ENCODE results near the gene ABHD11. TPM values are rescaled to one million over a fixed set of nuclear protein-coding genes. Genes with fewer than 3 reads are reported as not detected.

ABHD11 gene
- total and polyA plus RNA-seq, 2 donors (not counting 1 experiment from before 2014, with no cell fraction given): 23.2 to 26.2 TPM

DNA sequence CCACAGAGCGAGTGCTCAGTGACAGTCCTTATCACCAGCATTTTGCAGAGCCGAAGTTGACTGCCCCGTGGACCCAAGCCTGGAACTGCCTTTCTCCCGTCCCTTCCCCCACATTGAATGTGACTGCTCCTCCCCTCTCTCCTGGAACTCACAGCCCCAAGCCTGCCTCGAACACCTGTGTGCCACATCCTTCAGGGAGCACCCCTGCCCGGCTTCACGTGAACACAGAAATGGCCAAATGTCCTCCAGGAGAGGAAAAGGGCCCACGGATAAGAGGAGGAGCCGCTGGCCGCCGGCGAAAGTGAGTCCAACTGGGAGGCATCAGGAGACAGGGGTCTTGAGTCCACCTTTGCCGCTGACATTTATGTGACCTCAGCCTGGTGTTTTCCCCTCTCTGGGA, 35.4 kb downstream of the ABHD11 start:
- peaks cover 7% of the 10 kb centered on the region for H3K27me3 Mint-ChIP-seq
- Histone ChIP-seq H3K27ac (ENCODE audit: low read length in 2 of 2) (no peak overlapping the region), H2AFZ (ENCODE audit: insufficient read depth, low read depth, low read length, poor library complexity, severe bottlenecking) (peak overlapping the region; percentile 56), H3K79me2 (ENCODE audit: control insufficient read depth, insufficient read depth, low read length) (no peaks in the 10 kb centered on the region), H3K27me3 (replicated peaks in 1 of 4; ENCODE audit: control extremely low read depth in 1 of 4, control insufficient read depth in 3 of 4, insufficient read depth in 4 of 4, low read length in 3 of 4) (peaks cover 0 to 10% (median 0%) of the 10 kb centered on the region in 4 experiments), H3K4me3 (ENCODE audit: control extremely low read depth in 1 of 5, extremely low read depth in 1 of 5, insufficient read depth in 1 of 5, low read depth in 2 of 5, low read length in 4 of 5) (peak overlapping the region in 2 of 5 experiments; percentile 23 to 34), H3K36me3 (replicated peaks in 1 of 2; ENCODE audit: control extremely low read depth in 1 of 2, control insufficient read depth in 1 of 2, extremely low read depth in 1 of 2, insufficient read depth in 2 of 2, low read length in 1 of 2) (peaks cover 0 to 6% of the 10 kb centered on the region in 2 experiments), H3K4me1 (ENCODE audit: control insufficient read depth in 2 of 2, insufficient read depth in 2 of 2, low read length in 2 of 2) (peaks cover 18 to 22% of the 10 kb centered on the region in 2 donors), H3K4me2 (replicated peaks; ENCODE audit: low read depth, low read length, poor library complexity, severe bottlenecking) (peak overlapping the region; percentile 69), H3K9me3 (ENCODE audit: control extremely low read depth in 1 of 3, control insufficient read depth in 2 of 3, insufficient read depth in 1 of 3, low read length in 2 of 3) (peaks cover 0 to 5% (median 0%) of the 10 kb centered on the region in 3 donors), H4K20me1 (ENCODE audit: control insufficient read depth, insufficient read depth, low read length, poor library complexity, severe bottlenecking) (no peaks in the 10 kb centered on the region), H3K9ac (ENCODE audit: low read length) (peak overlapping the region; percentile 48)
- H3K27ac Mint-ChIP-seq: no peak overlapping the region
- 70% methylated on average over 9 of the region's 13 CpGs for WGBS (ENCODE audit: insufficient coverage)
- ChIA-PET POLR2A (interaction anchor here (0.7 kb wide), 1 partner anchor 181 kb away, joined by 3 read pairs; the partner anchor contains the start of gene BAZ1B), CTCF (no interaction called here)
- peaks cover 25% of the 10 kb centered on the region for H3K4me1 Mint-ChIP-seq
- no peak for TF ChIP-seq EZH2 (IDR thresholded peaks at IDR 0.05; ENCODE audit: borderline replicate concordance, insufficient read depth, low read depth, low read length, poor library complexity, severe bottlenecking)
- TF ChIP-seq, protein P1, sequence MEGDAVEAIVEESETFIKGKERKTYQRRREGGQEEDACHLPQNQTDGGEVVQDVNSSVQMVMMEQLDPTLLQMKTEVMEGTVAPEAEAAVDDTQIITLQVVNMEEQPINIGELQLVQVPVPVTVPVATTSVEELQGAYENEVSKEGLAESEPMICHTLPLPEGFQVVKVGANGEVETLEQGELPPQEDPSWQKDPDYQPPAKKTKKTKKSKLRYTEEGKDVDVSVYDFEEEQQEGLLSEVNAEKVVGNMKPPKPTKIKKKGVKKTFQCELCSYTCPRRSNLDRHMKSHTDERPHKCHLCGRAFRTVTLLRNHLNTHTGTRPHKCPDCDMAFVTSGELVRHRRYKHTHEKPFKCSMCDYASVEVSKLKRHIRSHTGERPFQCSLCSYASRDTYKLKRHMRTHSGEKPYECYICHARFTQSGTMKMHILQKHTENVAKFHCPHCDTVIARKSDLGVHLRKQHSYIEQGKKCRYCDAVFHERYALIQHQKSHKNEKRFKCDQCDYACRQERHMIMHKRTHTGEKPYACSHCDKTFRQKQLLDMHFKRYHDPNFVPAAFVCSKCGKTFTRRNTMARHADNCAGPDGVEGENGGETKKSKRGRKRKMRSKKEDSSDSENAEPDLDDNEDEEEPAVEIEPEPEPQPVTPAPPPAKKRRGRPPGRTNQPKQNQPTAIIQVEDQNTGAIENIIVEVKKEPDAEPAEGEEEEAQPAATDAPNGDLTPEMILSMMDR (IDR thresholded peaks at IDR 0.05): no peak
- ATAC-seq (ENCODE audit: low read depth): no peak
- H3K4me3 Mint-ChIP-seq: peak overlapping the region; percentile 52
- intact Hi-C loops (cut with micrococcal nuclease): no loop called here
- no peaks in the 10 kb centered on the region for H3K9me3 Mint-ChIP-seq (ENCODE audit: insufficient read depth)
- DNase-seq: no peak

DNA sequence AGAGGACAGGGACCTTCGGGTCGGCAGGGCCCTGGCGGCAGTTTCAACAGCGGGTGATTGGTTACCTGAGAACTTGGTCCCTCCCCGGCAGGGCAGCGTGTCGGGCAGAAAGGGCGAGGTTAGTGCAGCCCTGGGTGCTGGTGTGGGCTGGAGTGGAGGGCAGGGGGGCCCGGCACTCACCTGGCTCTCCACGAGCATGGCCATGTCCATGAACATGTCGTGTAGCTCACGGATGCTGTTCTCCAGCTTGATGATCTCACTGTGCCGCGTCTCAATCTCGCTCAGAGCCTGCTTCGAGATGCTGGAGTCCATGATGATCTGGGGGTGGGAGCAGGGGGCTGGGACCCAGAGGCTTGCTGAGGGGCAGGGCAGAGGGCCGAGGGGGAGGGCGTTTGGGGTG, 35.9 kb downstream of the ABHD11 start:
- ATAC-seq (ENCODE audit: low read depth) (no peak), DNase-seq (no peak)
- no peak overlapping the region for H3K4me2 ChIP-seq (replicated peaks; ENCODE audit: low read depth, low read length, poor library complexity, severe bottlenecking)
- ChIA-PET CTCF (interaction anchor here (1.1 kb wide), 1 partner anchor 96 kb away, joined by 6 read pairs; no protein-coding TSS in a partner anchor), POLR2A (no interaction called here)
- 88% methylated on average over 18 of the region's 18 CpGs for WGBS (ENCODE audit: insufficient coverage)
- H3K27me3 ChIP-seq (replicated peaks in 1 of 4; ENCODE audit: control extremely low read depth in 1 of 4, control insufficient read depth in 3 of 4, insufficient read depth in 4 of 4, low read length in 3 of 4): peaks cover 0 to 10% (median 0%) of the 10 kb centered on the region in 4 experiments
- no peak overlapping the region for H3K27ac ChIP-seq (ENCODE audit: low read length in 2 of 2)
- H3K36me3 ChIP-seq (replicated peaks in 1 of 2; ENCODE audit: control extremely low read depth in 1 of 2, control insufficient read depth in 1 of 2, extremely low read depth in 1 of 2, insufficient read depth in 2 of 2, low read length in 1 of 2): peaks cover 0 to 12% of the 10 kb centered on the region in 2 experiments
- Mint-ChIP-seq H3K4me3 (no peak overlapping the region), H3K27me3 (peaks cover 7% of the 10 kb centered on the region), H3K9me3 (ENCODE audit: insufficient read depth) (no peaks in the 10 kb centered on the region), H3K27ac (no peak overlapping the region), H3K4me1 (peaks cover 25% of the 10 kb centered on the region)
- H4K20me1 ChIP-seq (ENCODE audit: control insufficient read depth, insufficient read depth, low read length, poor library complexity, severe bottlenecking): no peaks in the 10 kb centered on the region
- intact Hi-C loops (cut with micrococcal nuclease): no loop called here
- TF ChIP-seq, protein P1 (IDR thresholded peaks at IDR 0.05): no peak
- TF ChIP-seq EZH2 (IDR thresholded peaks at IDR 0.05; ENCODE audit: borderline replicate concordance, insufficient read depth, low read depth, low read length, poor library complexity, severe bottlenecking): no peak
- no peaks in the 10 kb centered on the region for H3K79me2 ChIP-seq (ENCODE audit: control insufficient read depth, insufficient read depth, low read length)
- H3K4me3 ChIP-seq (ENCODE audit: control extremely low read depth in 1 of 5, extremely low read depth in 1 of 5, insufficient read depth in 1 of 5, low read depth in 2 of 5, low read length in 4 of 5): no peak overlapping the region
- H2AFZ ChIP-seq (ENCODE audit: insufficient read depth, low read depth, low read length, poor library complexity, severe bottlenecking): no peak overlapping the region
- H3K9ac ChIP-seq (ENCODE audit: low read length): no peak overlapping the region
- H3K4me1 ChIP-seq (ENCODE audit: control insufficient read depth in 2 of 2, insufficient read depth in 2 of 2, low read length in 2 of 2): peaks cover 18 to 22% of the 10 kb centered on the region in 2 donors
- H3K9me3 ChIP-seq (ENCODE audit: control extremely low read depth in 1 of 3, control insufficient read depth in 2 of 3, insufficient read depth in 1 of 3, low read length in 2 of 3): peaks cover 0 to 5% (median 0%) of the 10 kb centered on the region in 3 donors
